Measurements from ENCODE around the gene LBX1. TPM values are rescaled to one million over a fixed set of nuclear protein-coding genes. Genes with fewer than 3 reads are reported as not detected.

Gene LBX1
- total and polyA plus RNA-seq, 5 donors from 2014 or later = not detected

DNA sequence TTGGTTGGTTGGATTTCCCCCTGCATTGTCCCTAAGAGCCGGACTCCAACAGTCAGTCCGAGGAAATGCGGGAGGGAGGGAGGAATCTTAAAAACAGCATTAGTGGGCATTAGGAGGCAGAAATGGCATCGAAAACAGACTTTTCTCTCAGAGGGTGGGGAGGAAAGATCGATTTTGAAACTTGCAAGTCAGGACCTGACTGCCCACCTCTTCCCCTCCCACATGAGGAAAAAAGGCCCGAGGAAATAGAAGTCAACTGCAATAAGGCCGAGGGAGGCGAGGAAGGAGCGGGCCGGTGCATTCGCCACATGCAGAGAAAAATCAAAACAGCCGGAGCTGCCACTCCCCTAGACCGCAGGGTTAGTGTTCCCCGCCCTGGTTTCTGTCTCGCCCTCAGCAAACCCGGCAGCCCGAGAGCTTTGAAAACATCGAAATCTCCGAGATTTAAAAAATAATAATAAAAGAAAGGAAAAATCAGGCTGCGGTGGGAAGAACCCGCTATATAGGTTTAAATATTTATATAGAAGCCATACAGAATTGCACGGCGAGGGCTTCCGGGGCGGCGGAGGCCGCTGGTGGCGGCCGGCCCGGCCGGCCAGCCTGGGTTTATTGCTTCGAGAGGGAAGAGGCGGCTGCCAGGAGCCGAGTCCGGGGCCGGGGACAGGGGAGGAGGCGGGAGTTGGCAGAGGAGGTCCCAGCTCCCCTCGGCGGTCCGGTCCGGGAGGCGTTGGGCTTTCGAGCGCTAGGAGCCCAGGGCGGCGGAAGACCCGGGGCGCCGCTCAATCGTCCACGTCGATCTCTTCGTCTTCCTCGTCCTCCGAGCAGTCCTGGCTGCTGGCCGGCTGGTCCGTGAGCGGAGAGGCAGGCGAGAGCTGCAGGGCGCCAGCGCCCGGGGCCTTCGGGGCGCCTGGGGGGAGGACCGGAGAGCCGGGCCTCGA is 2.5 kb downstream of the LBX1 start:
- H3K4me3 Mint-ChIP-seq = peak overlapping the region; percentile 81 to 91 (median 86)
- Histone ChIP-seq H3K4me1 (ENCODE audit: control insufficient read depth, insufficient read depth, low read length, poor library complexity, severe bottlenecking) (peaks cover 81% of the 10 kb centered on the region), H3K27ac (ENCODE audit: insufficient read depth, low read length, poor library complexity, severe bottlenecking) (no peak overlapping the region), H3K4me3 (ENCODE audit: low read depth, low read length) (peak overlapping the region; percentile 55), H3K27me3 (ENCODE audit: control insufficient read depth, insufficient read depth, low read length) (peaks cover 34% of the 10 kb centered on the region), H3K36me3 (ENCODE audit: control insufficient read depth, insufficient read depth, low read length) (no peaks in the 10 kb centered on the region), H3K9me3 (ENCODE audit: control insufficient read depth in 2 of 2, low read length in 2 of 2) (no peaks in the 10 kb centered on the region)
- peaks cover 0 to 11% (median 0%) of the 10 kb centered on the region in 7 donors for H3K9me3 Mint-ChIP-seq
- H3K36me3 Mint-ChIP-seq = no peaks in the 10 kb centered on the region
- ATAC-seq (ENCODE audit: low read depth in 2 of 2) = no peak
- peak in 1 of 3 donors; percentile 74 for DNase-seq
- H3K27me3 Mint-ChIP-seq = peaks cover 83% of the 10 kb centered on the region
- H3K27ac Mint-ChIP-seq = no peak overlapping the region
- H3K4me1 Mint-ChIP-seq = peaks cover 6 to 61% (median 31%) of the 10 kb centered on the region in 4 donors

DNA sequence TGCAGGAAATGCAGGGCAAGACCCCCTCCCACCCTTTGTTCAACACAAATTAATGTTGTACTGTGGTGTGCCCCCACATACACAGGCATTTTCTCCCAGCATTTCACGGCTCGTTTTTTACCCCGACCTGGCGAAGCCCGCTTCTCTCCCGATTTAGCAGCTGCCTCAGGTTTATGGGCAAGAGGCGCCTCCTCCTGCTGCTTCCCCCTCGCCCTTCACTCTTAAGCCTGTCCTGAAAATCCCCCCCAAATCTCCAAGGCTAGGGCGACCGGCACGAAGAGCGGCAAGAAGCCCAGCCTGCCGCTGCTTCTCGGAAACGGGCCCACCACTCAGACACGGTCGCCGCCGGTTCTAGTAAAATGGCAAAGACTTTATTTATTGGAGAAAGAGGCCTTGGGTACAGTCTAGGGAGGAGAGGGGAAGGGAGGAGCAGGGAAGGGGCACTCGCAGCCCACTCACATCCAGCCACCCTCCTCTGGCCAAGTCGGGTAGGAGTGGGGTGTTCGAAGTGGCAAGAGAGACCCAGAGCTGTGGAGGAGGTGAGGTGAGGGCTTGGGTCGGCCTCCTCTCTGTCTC is 3.3 kb downstream of the LBX1 start:
- H3K4me3 ChIP-seq (ENCODE audit: low read depth, low read length) = peak overlapping the region; percentile 55
- H3K27me3 ChIP-seq (ENCODE audit: control insufficient read depth, insufficient read depth, low read length) = peaks cover 34% of the 10 kb centered on the region

DNA sequence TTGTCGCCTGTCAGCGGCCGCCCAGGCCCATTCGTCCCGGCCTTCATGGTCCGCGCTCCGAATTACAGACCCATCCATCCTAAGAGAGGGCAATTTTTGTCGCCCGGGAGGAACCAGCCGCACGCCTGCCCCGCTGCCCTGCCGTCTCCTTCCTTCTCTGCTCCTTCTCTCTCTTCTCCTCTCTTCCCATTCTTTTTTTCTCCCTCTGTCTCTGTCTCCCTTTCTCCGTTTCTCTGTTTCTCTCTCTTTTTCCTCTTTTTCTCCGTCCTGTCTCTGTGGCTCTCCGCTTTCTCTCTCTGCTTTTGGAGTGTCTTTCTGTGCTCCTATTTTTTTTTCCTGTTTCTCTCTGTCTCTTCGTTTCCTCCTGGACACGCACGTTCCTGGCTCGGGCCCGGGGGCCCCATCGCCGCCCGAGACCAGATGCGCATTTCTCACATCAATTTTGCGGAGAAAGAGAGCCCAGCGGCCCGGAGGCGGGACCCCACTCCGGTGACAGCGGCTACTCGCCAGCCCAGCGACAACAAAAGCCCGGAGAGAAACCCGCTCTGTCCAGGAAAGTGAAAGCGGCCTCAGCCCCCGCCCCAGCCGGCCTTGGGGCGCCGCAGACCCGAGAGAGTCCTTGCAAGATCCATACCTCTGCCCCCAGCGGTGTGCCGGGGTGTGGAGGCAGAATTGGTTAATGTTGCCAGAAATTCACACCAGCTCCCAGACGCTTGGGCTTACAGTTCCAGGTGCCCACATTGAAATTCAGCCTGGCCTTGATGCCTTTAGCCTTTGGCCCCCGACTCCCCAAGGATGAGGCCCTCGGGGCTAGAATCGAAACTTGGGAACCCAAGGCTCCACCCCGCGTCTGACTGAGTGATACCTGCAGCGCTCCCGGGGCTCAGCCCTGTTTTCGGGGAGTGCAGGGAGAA is 4.1 kb downstream of the LBX1 start:
- H3K4me3 Mint-ChIP-seq = peak overlapping the region; percentile 66 to 87 (median 82)
- H3K27me3 Mint-ChIP-seq = peaks cover 83% of the 10 kb centered on the region
- DNase-seq = no peak
- H3K4me3 ChIP-seq (ENCODE audit: low read depth, low read length) = peak overlapping the region; percentile 37
- peaks cover 6 to 58% (median 31%) of the 10 kb centered on the region in 4 donors for H3K4me1 Mint-ChIP-seq
- peaks cover 35% of the 10 kb centered on the region for H3K27me3 ChIP-seq (ENCODE audit: control insufficient read depth, insufficient read depth, low read length)
- H3K9me3 Mint-ChIP-seq = peaks cover 0 to 11% (median 0%) of the 10 kb centered on the region in 7 donors
- no peaks in the 10 kb centered on the region for H3K36me3 Mint-ChIP-seq
- peak overlapping the region in 1 of 3 donors; percentile 56 for H3K27ac Mint-ChIP-seq
- H3K9me3 ChIP-seq (ENCODE audit: control insufficient read depth in 2 of 2, low read length in 2 of 2) = no peaks in the 10 kb centered on the region
- peaks cover 79% of the 10 kb centered on the region for H3K4me1 ChIP-seq (ENCODE audit: control insufficient read depth, insufficient read depth, low read length, poor library complexity, severe bottlenecking)
- ATAC-seq (ENCODE audit: low read depth in 2 of 2) = no peak
- H3K36me3 ChIP-seq (ENCODE audit: control insufficient read depth, insufficient read depth, low read length) = no peaks in the 10 kb centered on the region
- H3K27ac ChIP-seq (ENCODE audit: insufficient read depth, low read length, poor library complexity, severe bottlenecking) = no peak overlapping the region

More for the DNA sequence above, 3.3 kb downstream of the LBX1 start:
- peaks cover 83% of the 10 kb centered on the region for H3K27me3 Mint-ChIP-seq
- DNase-seq (no peak), ATAC-seq (ENCODE audit: low read depth in 2 of 2) (no peak)
- Histone ChIP-seq H3K4me1 (ENCODE audit: control insufficient read depth, insufficient read depth, low read length, poor library complexity, severe bottlenecking) (peaks cover 81% of the 10 kb centered on the region), H3K27ac (ENCODE audit: insufficient read depth, low read length, poor library complexity, severe bottlenecking) (no peak overlapping the region), H3K36me3 (ENCODE audit: control insufficient read depth, insufficient read depth, low read length) (no peaks in the 10 kb centered on the region), H3K9me3 (ENCODE audit: control insufficient read depth in 2 of 2, low read length in 2 of 2) (no peaks in the 10 kb centered on the region)
- peaks cover 0 to 11% (median 0%) of the 10 kb centered on the region in 7 donors for H3K9me3 Mint-ChIP-seq
- peak overlapping the region in 1 of 3 donors; percentile 60 for H3K27ac Mint-ChIP-seq
- H3K36me3 Mint-ChIP-seq = no peaks in the 10 kb centered on the region
- H3K4me1 Mint-ChIP-seq = peaks cover 6 to 63% (median 32%) of the 10 kb centered on the region in 4 donors
- peak overlapping the region; percentile 81 to 91 (median 86) for H3K4me3 Mint-ChIP-seq

DNA sequence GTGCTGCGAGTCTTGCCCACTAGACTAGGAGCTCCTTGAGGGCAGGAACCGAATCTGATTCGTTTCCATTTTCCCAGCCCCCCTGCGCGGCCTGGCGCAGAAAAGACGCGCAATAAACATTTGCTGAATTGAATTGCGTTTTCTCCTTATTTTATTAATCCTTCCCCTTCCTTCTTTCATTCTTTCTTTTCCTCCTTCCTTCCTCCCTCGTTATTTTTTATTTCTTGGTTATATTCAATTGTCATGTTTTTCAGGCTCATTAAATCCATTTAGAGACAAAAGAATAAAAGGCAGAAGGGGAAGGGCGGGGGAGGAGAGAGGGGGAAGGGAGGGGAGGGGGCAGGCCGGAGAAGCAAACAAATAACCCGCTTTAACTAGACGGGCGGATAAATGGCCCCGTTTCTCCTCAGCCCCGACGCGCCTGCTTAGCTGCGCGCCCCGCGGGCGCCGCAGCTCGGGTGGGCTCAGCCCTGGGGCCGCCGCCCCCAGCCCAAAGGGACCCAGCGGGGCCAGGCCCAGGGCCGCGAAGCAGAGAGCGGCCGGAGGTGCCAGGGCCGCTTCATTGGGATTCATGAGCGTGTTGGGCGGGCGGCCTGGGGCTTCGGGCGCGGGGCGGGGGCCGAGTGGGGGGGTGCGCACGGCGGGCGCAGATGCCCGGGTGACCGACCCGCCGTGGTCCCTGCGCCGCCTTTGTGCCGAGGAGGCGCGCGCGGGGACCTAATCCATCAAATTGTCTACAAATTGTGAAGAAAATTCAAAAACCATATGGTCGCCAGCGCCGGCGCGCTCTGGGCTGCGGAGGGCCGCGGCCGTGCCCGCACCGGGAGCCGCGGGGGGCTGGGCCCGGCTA is 5.0 kb downstream of the LBX1 start:
- Mint-ChIP-seq H3K27ac (no peak overlapping the region), H3K36me3 (no peaks in the 10 kb centered on the region), H3K27me3 (peaks cover 88% of the 10 kb centered on the region), H3K9me3 (peaks cover 0 to 11% (median 0%) of the 10 kb centered on the region in 7 donors), H3K4me3 (peak overlapping the region in 3 of 4 donors; percentile 61 to 89 (median 72)), H3K4me1 (peaks cover 6 to 56% (median 29%) of the 10 kb centered on the region in 4 donors)
- Histone ChIP-seq H3K4me1 (ENCODE audit: control insufficient read depth, insufficient read depth, low read length, poor library complexity, severe bottlenecking) (peaks cover 70% of the 10 kb centered on the region), H3K27ac (ENCODE audit: insufficient read depth, low read length, poor library complexity, severe bottlenecking) (no peak overlapping the region), H3K9me3 (ENCODE audit: control insufficient read depth in 2 of 2, low read length in 2 of 2) (no peaks in the 10 kb centered on the region), H3K27me3 (ENCODE audit: control insufficient read depth, insufficient read depth, low read length) (peaks cover 41% of the 10 kb centered on the region), H3K36me3 (ENCODE audit: control insufficient read depth, insufficient read depth, low read length) (no peaks in the 10 kb centered on the region), H3K4me3 (ENCODE audit: low read depth, low read length) (no peak overlapping the region)
- DNase-seq = no peak
- no peak for ATAC-seq (ENCODE audit: low read depth in 2 of 2)

DNA sequence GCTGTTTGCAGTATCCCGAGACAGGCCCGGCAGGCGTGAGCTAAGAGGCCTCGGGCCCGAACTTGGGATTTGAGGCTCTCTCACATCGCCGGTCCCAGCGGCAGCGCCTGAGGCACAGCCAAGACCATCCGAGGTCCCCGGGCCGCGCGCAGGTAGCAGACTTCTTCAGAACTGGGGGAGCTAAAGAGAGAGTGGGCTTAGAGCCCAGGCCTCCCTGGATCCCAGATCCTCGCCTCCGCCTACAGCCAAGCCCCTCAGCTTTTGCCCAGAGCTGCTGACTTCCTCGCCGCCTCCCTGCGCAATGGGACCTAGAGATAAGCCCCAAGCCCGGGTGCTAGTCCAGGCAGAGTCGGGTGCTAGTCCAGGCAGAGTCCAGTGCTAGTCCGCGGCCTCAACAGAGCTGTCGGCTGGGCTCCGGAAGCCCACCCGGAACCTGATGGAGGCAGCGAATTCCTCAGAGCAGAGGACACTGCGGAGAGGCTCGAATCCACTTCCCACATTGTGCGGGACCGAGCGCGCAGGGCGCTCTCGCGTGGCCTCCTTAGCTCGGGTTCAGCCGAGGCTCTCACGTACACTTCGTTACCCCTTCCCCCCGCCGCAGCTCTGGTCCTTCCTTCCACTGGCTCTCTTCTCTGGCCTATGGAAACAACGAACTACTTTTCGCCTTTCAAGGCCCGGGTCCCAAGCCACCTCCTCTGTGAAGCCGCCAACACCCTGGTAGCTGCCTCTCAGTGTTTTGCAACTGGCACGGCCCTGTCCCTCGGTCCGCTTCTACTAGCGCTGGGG is 5.8 kb downstream of the LBX1 start:
- Mint-ChIP-seq H3K4me1 (peaks cover 6 to 55% (median 27%) of the 10 kb centered on the region in 4 donors), H3K4me3 (peak overlapping the region; percentile 18 to 89 (median 66)), H3K27me3 (peaks cover 92% of the 10 kb centered on the region), H3K27ac (no peak overlapping the region), H3K9me3 (peaks cover 0 to 11% (median 0%) of the 10 kb centered on the region in 7 donors), H3K36me3 (no peaks in the 10 kb centered on the region)
- no peaks in the 10 kb centered on the region for H3K9me3 ChIP-seq (ENCODE audit: control insufficient read depth in 2 of 2, low read length in 2 of 2)
- DNase-seq (no peak), ATAC-seq (ENCODE audit: low read depth in 2 of 2) (peak in 1 of 2 donors; percentile 9)
- no peaks in the 10 kb centered on the region for H3K36me3 ChIP-seq (ENCODE audit: control insufficient read depth, insufficient read depth, low read length)
- peak overlapping the region; percentile 41 for H3K4me3 ChIP-seq (ENCODE audit: low read depth, low read length)
- no peak overlapping the region for H3K27ac ChIP-seq (ENCODE audit: insufficient read depth, low read length, poor library complexity, severe bottlenecking)
- peaks cover 62% of the 10 kb centered on the region for H3K4me1 ChIP-seq (ENCODE audit: control insufficient read depth, insufficient read depth, low read length, poor library complexity, severe bottlenecking)
- peaks cover 42% of the 10 kb centered on the region for H3K27me3 ChIP-seq (ENCODE audit: control insufficient read depth, insufficient read depth, low read length)

DNA sequence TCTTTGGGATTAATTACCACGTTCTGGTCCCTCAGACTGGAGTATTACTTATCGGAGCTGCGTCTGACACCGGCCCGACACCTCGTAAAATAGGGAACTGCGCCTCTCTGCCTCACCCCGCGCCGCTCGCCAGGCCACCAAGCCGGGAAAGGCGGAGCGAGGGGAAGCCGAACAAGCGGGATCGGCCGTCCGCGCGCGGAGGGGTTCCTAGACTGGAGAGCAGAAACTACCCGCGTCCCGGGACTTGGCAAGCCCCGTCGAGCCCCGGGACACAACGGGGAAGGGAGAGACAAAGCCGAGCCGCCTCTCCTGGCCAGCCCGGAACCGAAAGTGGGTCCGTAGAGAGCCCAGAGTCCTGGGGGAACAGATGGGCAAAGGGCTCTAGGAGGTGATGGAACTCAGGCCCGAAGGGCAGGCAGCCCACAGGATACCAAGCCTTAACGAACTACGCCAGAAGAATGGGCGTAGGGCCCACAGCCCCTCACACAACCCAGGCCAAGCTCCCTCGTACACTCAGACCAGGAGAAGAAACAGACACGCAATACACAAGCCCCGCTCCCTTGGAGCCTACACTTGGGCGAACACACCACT is 6.5 kb downstream of the LBX1 start:
- peak overlapping the region; percentile 41 for H3K4me3 ChIP-seq (ENCODE audit: low read depth, low read length)
- Mint-ChIP-seq H3K27me3 (peaks cover 93% of the 10 kb centered on the region), H3K4me3 (peak overlapping the region in 3 of 4 donors; percentile 18 to 68 (median 61)), H3K27ac (no peak overlapping the region), H3K4me1 (peaks cover 3 to 53% (median 25%) of the 10 kb centered on the region in 4 donors), H3K9me3 (peaks cover 0 to 8% (median 0%) of the 10 kb centered on the region in 7 donors), H3K36me3 (no peaks in the 10 kb centered on the region)
- H3K27ac ChIP-seq (ENCODE audit: insufficient read depth, low read length, poor library complexity, severe bottlenecking) = no peak overlapping the region
- ATAC-seq (ENCODE audit: low read depth in 2 of 2) (no peak), DNase-seq (no peak)
- no peaks in the 10 kb centered on the region for H3K36me3 ChIP-seq (ENCODE audit: control insufficient read depth, insufficient read depth, low read length)
- peaks cover 42% of the 10 kb centered on the region for H3K27me3 ChIP-seq (ENCODE audit: control insufficient read depth, insufficient read depth, low read length)
- no peaks in the 10 kb centered on the region for H3K9me3 ChIP-seq (ENCODE audit: control insufficient read depth in 2 of 2, low read length in 2 of 2)
- H3K4me1 ChIP-seq (ENCODE audit: control insufficient read depth, insufficient read depth, low read length, poor library complexity, severe bottlenecking) = peaks cover 55% of the 10 kb centered on the region
